IPS-18c (cell line): Measurements from ENCODE around the gene ADAM10.

ENCODE experiments used
- H3K4me3 ChIP-seq: 2 replicates; pipeline ENCODE4 v1.7.0; 2013; ENCODE audit warnings: low read depth, mild to moderate bottlenecking, low read length, moderate library complexity; ENCODE audit not compliant: insufficient read depth
- H3K9me3 ChIP-seq: one replicate; pipeline ENCODE4 v1.6.1; 2013; ENCODE audit warnings: mild to moderate bottlenecking, low read length, moderate library complexity; ENCODE audit not compliant: control insufficient read depth, insufficient read depth

Gene ADAM10

DNA sequence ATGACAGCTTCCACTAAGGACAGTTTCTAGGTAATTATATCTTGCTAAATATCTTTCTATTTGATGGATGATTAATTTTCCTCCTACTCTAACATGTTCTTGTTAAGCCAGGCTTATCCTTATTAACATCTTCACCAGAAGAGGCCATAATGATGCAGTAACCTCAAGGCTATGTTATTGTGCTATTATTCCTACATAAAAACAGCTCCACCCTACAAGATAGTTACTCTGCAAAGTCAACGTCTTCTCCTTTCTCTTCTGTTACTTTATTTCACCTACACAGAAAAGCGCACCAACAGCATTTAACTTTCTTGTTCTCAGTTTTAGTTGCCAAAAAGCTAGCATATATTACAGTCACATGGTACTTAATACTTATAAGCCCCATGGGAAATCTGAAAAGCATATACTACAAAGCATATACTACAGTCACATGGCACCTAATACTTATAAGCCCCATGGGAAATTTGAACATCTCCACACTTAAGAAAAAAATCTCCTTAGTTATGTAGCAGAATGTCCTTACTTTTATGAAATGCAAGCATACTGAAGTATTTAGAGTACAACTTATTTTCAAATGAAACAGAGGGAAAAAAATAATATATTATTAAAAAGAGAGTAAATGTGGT lies 13.4 kb downstream of the ADAM10 start:
- H3K4me3 ChIP-seq = no peak overlapping the region
- no peaks in the 10 kb centered on the region for H3K9me3 ChIP-seq

- no peaks in the 10 kb centered on the region for H3K9me3 ChIP-seq
- H3K4me3 ChIP-seq = no peak overlapping the region
Observed at GRCh38 chr15:58734859-58735258, 14.6 kb downstream of the ADAM10 start.

GRCh38 chr15:58732625-58733363 lies 16.7 kb downstream of the ADAM10 start:
- Histone ChIP-seq H3K9me3 (no peaks in the 10 kb centered on the region), H3K4me3 (no peak overlapping the region)

GRCh38 chr15:58731756-58732535 lies 17.6 kb downstream of the ADAM10 start:
- Histone ChIP-seq H3K4me3 (no peak overlapping the region), H3K9me3 (no peaks in the 10 kb centered on the region)

GRCh38 chr15:58726867-58727266 lies 22.6 kb downstream of the ADAM10 start:
- no peaks in the 10 kb centered on the region for H3K9me3 ChIP-seq
- no peak overlapping the region for H3K4me3 ChIP-seq

DNA sequence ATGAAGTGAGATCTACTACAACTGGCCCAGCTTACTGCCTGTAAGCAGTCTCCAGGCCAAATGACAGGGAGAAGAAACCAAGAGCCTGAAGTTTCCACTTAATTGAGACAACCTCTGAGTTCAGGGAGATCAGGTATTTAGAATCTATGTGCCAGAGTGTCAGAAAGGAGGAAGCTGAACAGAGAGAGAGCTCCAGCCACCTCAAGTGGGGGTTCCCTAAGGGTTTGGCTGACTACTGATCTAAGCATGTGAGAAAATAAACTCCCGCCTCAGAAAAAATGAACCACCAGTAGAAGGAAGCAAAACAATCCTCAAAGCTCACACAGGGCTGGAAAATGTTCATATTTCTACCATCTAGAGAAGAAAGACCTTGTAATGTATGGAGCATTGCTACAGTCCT lies 25.0 kb downstream of the ADAM10 start:
- H3K9me3 ChIP-seq = no peaks in the 10 kb centered on the region
- no peak overlapping the region for H3K4me3 ChIP-seq

GRCh38 chr15:58717357-58717756 lies 32.1 kb downstream of the ADAM10 start:
- Histone ChIP-seq H3K4me3 (no peak overlapping the region), H3K9me3 (no peaks in the 10 kb centered on the region)

DNA sequence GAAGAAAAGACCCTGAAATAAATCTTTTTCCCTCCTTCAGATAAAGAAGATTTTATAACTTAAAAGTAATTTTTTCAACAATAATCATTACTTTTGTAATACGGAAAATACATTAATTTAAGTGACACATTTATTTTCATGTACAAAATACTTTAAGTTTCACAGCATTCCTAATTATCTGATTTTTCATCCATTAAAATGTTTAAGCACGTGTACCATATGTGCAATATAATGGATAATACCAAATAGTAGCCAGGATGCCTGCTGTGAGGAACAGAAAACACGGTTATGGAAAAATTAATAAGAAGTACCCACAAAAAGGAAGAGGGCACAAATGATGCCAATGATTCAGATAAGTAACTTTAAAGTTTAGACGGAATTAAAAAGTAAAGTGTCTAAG lies 33.5 kb downstream of the ADAM10 start:
- H3K4me3 ChIP-seq = no peak overlapping the region
- no peaks in the 10 kb centered on the region for H3K9me3 ChIP-seq

- no peak overlapping the region for H3K4me3 ChIP-seq
- H3K9me3 ChIP-seq = no peaks in the 10 kb centered on the region
Observed at GRCh38 chr15:58715266-58715917, 34.1 kb downstream of the ADAM10 start.

GRCh38 chr15:58710701-58711100 lies 38.8 kb downstream of the ADAM10 start:
- Histone ChIP-seq H3K4me3 (no peak overlapping the region), H3K9me3 (no peaks in the 10 kb centered on the region)

GRCh38 chr15:58707397-58707796 lies 42.1 kb downstream of the ADAM10 start:
- Histone ChIP-seq H3K4me3 (no peak overlapping the region), H3K9me3 (no peaks in the 10 kb centered on the region)

DNA sequence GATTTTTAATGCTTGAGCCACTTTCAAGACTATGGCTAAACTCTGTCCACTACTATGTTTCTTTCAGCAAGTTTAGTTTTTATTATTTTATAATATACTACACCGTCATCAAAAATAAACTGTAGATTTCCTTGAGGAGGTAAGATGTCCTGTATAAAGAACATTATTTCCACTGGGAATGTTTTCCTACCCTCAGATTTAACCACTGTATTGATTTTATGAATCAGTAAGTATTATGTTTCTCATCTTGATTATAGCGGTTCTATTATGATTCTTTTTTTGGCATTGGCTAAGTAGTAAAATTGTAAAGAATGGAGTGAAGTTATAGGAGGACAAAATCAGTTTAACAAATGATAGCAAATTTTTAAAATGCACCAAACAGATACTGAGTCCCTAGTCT lies 44.4 kb downstream of the ADAM10 start:
- H3K9me3 ChIP-seq = no peaks in the 10 kb centered on the region
- no peak overlapping the region for H3K4me3 ChIP-seq

DNA sequence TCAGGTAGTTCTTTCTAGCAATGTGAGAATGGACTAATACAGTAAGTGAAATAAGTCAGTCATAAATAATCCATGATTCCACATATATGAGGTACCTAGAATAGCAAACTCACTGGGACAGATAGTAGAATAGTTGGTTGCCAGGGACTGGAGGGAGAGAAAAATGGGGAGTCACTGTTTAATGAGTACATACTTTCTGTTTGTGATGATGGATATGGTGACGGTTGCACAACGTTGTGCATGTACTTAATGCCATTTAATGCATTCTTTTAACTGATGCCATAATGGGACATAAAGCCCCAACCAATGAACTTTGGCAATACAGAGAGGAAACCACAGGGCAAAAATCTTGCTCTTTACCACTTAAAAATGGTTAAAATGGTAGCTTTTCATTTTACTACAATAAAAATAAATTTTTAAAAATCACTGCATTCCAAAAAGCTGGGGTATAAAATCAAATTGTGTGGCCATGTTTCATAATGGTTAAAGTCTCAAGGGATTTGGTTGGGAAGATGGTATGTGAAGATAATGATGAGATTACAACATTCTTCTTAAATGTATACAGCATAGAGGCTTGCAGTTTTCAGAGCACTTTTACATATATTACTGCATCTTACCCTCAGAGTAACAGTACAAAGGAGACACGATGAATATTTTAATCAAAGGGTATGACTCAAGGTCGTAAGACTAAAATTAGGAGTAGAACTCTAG lies 45.2 kb downstream of the ADAM10 start:
- Histone ChIP-seq H3K9me3 (no peaks in the 10 kb centered on the region), H3K4me3 (no peak overlapping the region)

DNA sequence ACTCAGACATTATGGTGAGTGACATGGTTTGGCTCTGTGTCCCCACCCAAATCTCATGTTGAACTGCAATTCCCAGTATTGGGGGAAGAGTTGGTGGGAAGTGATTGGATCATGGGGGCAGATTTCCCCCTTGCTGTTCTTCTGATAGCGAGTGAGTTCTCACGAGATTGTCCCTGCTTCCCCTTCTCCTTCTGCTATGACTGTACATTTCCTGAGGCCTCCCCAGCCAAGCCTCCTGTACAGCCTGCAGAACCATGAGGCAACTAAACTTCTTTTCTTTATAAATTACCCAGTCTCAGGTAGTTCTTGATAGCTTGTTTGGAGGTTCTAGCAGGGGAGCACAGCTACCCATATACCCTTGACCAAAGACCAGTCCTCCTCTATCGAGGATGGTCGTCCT lies 45.9 kb downstream of the ADAM10 start:
- no peaks in the 10 kb centered on the region for H3K9me3 ChIP-seq
- no peak overlapping the region for H3K4me3 ChIP-seq

- no peak overlapping the region for H3K4me3 ChIP-seq
- H3K9me3 ChIP-seq = no peaks in the 10 kb centered on the region
Observed at GRCh38 chr15:58702233-58702632, 47.3 kb downstream of the ADAM10 start.

- no peaks in the 10 kb centered on the region for H3K9me3 ChIP-seq
- H3K4me3 ChIP-seq = no peak overlapping the region
Observed at GRCh38 chr15:58701376-58701775, 48.1 kb downstream of the ADAM10 start.

DNA sequence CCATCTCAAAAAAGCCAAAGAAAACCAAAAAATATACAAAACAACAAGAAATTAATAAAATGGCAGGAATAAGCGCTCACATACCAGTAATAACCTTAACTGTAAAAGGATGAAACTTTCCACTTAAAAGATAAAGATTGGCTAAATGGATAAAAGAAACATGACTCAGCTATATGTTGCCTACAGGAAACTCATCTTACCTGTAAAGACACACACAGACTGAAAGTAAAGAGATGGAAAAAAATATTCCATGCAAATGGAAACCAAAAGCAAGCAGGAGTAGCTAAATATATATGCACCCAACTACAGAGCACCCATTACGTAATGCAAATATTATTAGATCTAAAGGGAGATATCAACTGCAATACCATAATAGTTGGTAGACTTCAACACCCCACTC lies 49.7 kb downstream of the ADAM10 start:
- Histone ChIP-seq H3K9me3 (no peaks in the 10 kb centered on the region), H3K4me3 (no peak overlapping the region)
